IMR-90 (cell line): ENCODE data around the gene PCYT2. TPM values are rescaled to one million over a fixed set of nuclear protein-coding genes. Genes with fewer than 3 reads are reported as not detected.

ENCODE experiments used
- ATAC-seq: fragments of 200-7000 bp; cut with Tn5 transposase; 2 replicates; pipeline ENCODE4 v1.9.1; 2020; ENCODE audit warnings: low read depth, mild to moderate bottlenecking, moderate library complexity
- BruUV-seq: library from RNA; stranded (reverse); fragments of 400-500 nt; replicated peaks from 2 replicates; lab custom pipeline; 2021; lab: Mats Ljungman, UMichigan
- CTCF ChIA-PET: fragments of 300-600 bp; formaldehyde crosslinking; extraction: SDS; loops from one replicate; lab custom pipeline; 2021; ENCODE audit warnings: antibody characterized with exemption; lab: Yijun Ruan, JAX
- POLR2A ChIA-PET: fragments of 300-600 bp; sonication (Branson Sonifier 250); formaldehyde crosslinking; loops from one replicate; lab custom pipeline; 2022; ENCODE audit warnings: antibody characterized with exemption; ENCODE audit not compliant: unreplicated experiment; lab: Charles Lee
- DNase-seq: peaks from one replicate; pipeline ENCODE4 v3.0.0; 2013
- H2AFZ ChIP-seq: replicated peaks from 2 replicates; pipeline ENCODE3; 2013; ENCODE audit warnings: low read length, mild to moderate bottlenecking; ENCODE audit not compliant: poor library complexity
- H2AK5ac ChIP-seq: 2 replicates; pipeline ENCODE4 v1.6.1; 2013; ENCODE audit warnings: low read depth, low read length, inconsistent platforms
- H2AK9ac ChIP-seq: replicated peaks from 2 replicates; pipeline ENCODE3; 2013; ENCODE audit warnings: mild to moderate bottlenecking, low read depth, low read length, moderate library complexity; ENCODE audit not compliant: poor library complexity
- H2BK120ac ChIP-seq: 2 replicates; pipeline ENCODE4 v1.6.1; 2013; ENCODE audit warnings: low read depth, low read length, inconsistent platforms
- H2BK15ac ChIP-seq: 3 replicates; pipeline ENCODE4 v1.6.1; 2013; ENCODE audit warnings: low read depth, low read length, inconsistent platforms
- H2BK20ac ChIP-seq: 2 replicates; pipeline ENCODE4 v1.6.1; 2013; ENCODE audit warnings: low read depth, mild to moderate bottlenecking, inconsistent platforms, low read length, moderate library complexity
- H2BK5ac ChIP-seq: 2 replicates; pipeline ENCODE4 v1.6.1; 2013; ENCODE audit warnings: mild to moderate bottlenecking, low read depth, low read length, inconsistent platforms; ENCODE audit not compliant: poor library complexity, severe bottlenecking
- H3K14ac ChIP-seq: replicated peaks from 2 replicates; pipeline ENCODE4 v1.6.1; 2013; ENCODE audit warnings: low read depth, low read length, inconsistent platforms
- H3K18ac ChIP-seq: 2 replicates; pipeline ENCODE4 v1.6.1; 2013; ENCODE audit warnings: low read depth, low read length, control low read depth
- H3K23ac ChIP-seq: 2 replicates; pipeline ENCODE4 v1.6.1; 2013; ENCODE audit warnings: low read depth, low read length, inconsistent platforms
- H3K27ac ChIP-seq: 2 replicates; pipeline ENCODE4 v1.5.1; 2013; ENCODE audit warnings: mild to moderate bottlenecking, control low read depth, low read length; ENCODE audit not compliant: insufficient read depth
- H3K27me3 ChIP-seq: 2 replicates; pipeline ENCODE4 v1.6.1; 2013; ENCODE audit warnings: low read length; ENCODE audit not compliant: control insufficient read depth, insufficient read depth
- H3K36me3 ChIP-seq: 2 replicates; pipeline ENCODE4 v1.6.1; 2013; ENCODE audit warnings: low read length, mixed read lengths; ENCODE audit not compliant: control insufficient read depth, insufficient read depth
- H3K4ac ChIP-seq: 2 replicates; pipeline ENCODE4 v1.6.1; 2013; ENCODE audit warnings: low read depth, low read length, inconsistent platforms
- H3K4me1 ChIP-seq: 2 replicates; pipeline ENCODE4 v1.6.1; 2013; ENCODE audit warnings: low read length, mixed read lengths; ENCODE audit not compliant: control insufficient read depth, insufficient read depth
- H3K4me2 ChIP-seq: 2 replicates; pipeline ENCODE4 v1.6.1; 2013; ENCODE audit warnings: low read depth, mild to moderate bottlenecking, control low read depth, low read length, moderate library complexity
- H3K4me3 ChIP-seq: 2 replicates; pipeline ENCODE4 v1.5.1; 2013; ENCODE audit warnings: low read depth, mild to moderate bottlenecking, control low read depth, low read length, moderate library complexity; ENCODE audit not compliant: insufficient read depth
- H3K56ac ChIP-seq: 2 replicates; pipeline ENCODE4 v1.6.1; 2013; ENCODE audit warnings: low read length, inconsistent platforms; ENCODE audit not compliant: insufficient read depth; ENCODE audit errors: extremely low read depth
- H3K79me1 ChIP-seq, 2 experiments: 2 replicates each; pipeline ENCODE4 v1.6.1; 2013; ENCODE audit warnings: low read length in 2 of 2, inconsistent platforms in 1 of 2, low read depth in 1 of 2
- H3K9ac ChIP-seq: 2 replicates; pipeline ENCODE4 v1.6.1; 2013; ENCODE audit warnings: low read depth, low read length, control low read depth
- H3K9me1 ChIP-seq: 2 replicates; pipeline ENCODE4 v1.6.1; 2013; ENCODE audit warnings: low read length, inconsistent platforms; ENCODE audit not compliant: insufficient read depth
- H3K9me3 ChIP-seq: 2 replicates; pipeline ENCODE4 v1.6.1; 2013; ENCODE audit warnings: low read length; ENCODE audit not compliant: control insufficient read depth, insufficient read depth
- H4K20me1 ChIP-seq: 2 replicates; pipeline ENCODE4 v1.6.1; 2013; ENCODE audit warnings: low read length, inconsistent platforms; ENCODE audit not compliant: insufficient read depth
- H4K5ac ChIP-seq: 2 replicates; pipeline ENCODE4 v1.6.1; 2013; ENCODE audit warnings: mild to moderate bottlenecking, low read depth, low read length, control low read depth
- H4K8ac ChIP-seq, 2 experiments: 2 replicates each; pipeline ENCODE4 v1.6.1; 2013; ENCODE audit warnings: low read depth in 2 of 2, low read length in 2 of 2, control low read depth in 1 of 2, inconsistent platforms in 1 of 2
- H4K91ac ChIP-seq: 2 replicates; pipeline ENCODE4 v1.6.1; 2013; ENCODE audit warnings: low read depth, low read length, inconsistent platforms; ENCODE audit not compliant: insufficient read depth
- CEBPB ChIP-seq: IDR thresholded peaks from 2 replicates; pipeline ENCODE4 v1.6.1; 2012; ENCODE audit warnings: low read depth, low read length, improper control_type of control experiment
- FOS ChIP-seq: fragments of 150-350 bp; IDR thresholded peaks from 2 replicates; pipeline ENCODE4 v1.6.1; 2016; ENCODE audit warnings: low read depth, low read length
- MXI1 ChIP-seq: IDR thresholded peaks from 2 replicates; pipeline ENCODE4 v1.6.1; 2012; ENCODE audit warnings: low read depth, mild to moderate bottlenecking, low read length, moderate library complexity, borderline replicate concordance
- POLR2A ChIP-seq: IDR thresholded peaks from 2 replicates; pipeline ENCODE4 v1.6.1; 2012; ENCODE audit warnings: mild to moderate bottlenecking, low read depth, low read length
- RCOR1 ChIP-seq: IDR thresholded peaks from 2 replicates; pipeline ENCODE4 v1.6.1; 2012; ENCODE audit warnings: mild to moderate bottlenecking, low read length, improper control_type of control experiment; ENCODE audit not compliant: insufficient replicate concordance
- WGBS, 2 experiments: methylation state at CpG; one replicate each; pipeline versions ENCODE4 v1.1.5 to v1.1.7; 2013; ENCODE audit warnings: missing lambda C conversion rate in 2 of 2; ENCODE audit not compliant: insufficient read length in 1 of 2; ENCODE audit errors: extremely low coverage in 2 of 2; 5-methylcytosine and 5-hydroxymethylcytosine counted together
- dilution Hi-C: fragments of 300-500 bp; cut with HindIII; formaldehyde crosslinking; loops from one replicate; pipeline ENCODE4 v1.14.3; 2018; ENCODE audit warnings: low sequenced_read_pairs; ENCODE audit not compliant: unreplicated experiment
- in situ Hi-C: fragments of 300-500 bp; cut with MboI; formaldehyde crosslinking; loops from 3 replicates; pipeline ENCODE4 v1.14.3; 2019; ENCODE audit warnings: low sequenced_read_pairs, inconsistent platforms, mixed read lengths
- intact Hi-C: fragments of 100-400 bp; cut with micrococcal nuclease; formaldehyde crosslinking; loops from 2 replicates; pipeline ENCODE4 v1.10.0; 2022
- polyA plus RNA-seq, 3 experiments: library from polyadenylated mRNA; depleted of rRNA; stranded (reverse); fragments of >200 nt; gene quantifications; 2 replicates each; pipeline ENCODE4 v1.2.3, GENCODE V29; 2012; ENCODE audit warnings: low replicate concordance in 1 of 3
- total RNA-seq: library from RNA; depleted of rRNA; stranded (reverse); fragments of >200 nt; gene quantifications from 2 replicates; pipeline ENCODE4 v1.2.3, GENCODE V29; 2012

Gene PCYT2
- total and polyA plus RNA-seq, 2 of the 4 experiments (the other 2 are of a cell fraction): 37.3 to 38.5 TPM

DNA sequence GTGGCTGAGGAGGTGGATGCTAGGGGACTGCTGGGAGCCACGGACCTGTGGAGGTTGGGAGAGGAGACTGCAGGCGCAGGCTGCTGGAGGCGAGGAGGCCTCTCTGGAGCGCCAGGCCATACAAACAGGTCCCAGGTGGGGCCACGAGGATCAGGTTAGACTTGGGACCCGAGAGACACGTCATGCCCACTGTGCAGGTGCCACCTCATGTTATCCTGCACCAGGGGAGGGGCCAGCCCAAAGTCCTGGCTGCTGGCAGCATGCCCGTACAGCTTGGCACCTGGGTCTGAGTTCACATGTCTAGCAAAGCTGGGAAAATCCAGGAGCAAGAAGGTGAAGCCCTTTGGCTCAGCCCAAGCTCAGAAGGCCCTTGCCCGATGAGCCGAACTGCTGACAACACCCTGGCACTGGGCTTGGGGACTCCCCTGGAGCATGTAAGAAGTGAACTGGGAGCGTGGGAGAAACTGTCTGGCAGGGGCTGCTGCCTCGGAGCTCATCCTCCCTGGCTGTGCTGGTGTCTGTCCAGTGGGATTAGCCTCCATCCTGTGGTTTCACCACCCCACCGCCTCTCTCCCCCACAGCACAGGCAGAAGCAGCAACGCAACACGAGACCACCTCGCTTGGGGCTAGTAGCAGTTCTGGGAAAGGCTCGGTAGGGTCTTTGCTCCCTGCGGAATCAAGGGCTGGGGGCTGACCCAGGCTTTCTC is 45.3 kb downstream of the PCYT2 start:
- Histone ChIP-seq H4K20me1 (peaks cover 55% of the 10 kb centered on the region), H2BK120ac (no peak overlapping the region), H3K9ac (no peak overlapping the region), H4K91ac (no peak overlapping the region), H3K27ac (peak overlapping the region; percentile 2; the same call in 1 of the 2 replicates), H3K56ac (no peak overlapping the region), H3K36me3 (peaks cover 46% of the 10 kb centered on the region), H2AFZ (peak overlapping the region; percentile 36), H3K27me3 (no peaks in the 10 kb centered on the region), H3K9me1 (peaks cover 11% of the 10 kb centered on the region; the same call in 1 of the 2 replicates), H2BK5ac (peak overlapping the region; percentile 27), H3K4ac (peak overlapping the region; percentile 22; the same call in 1 of the 2 replicates), H3K4me1 (peaks cover 31% of the 10 kb centered on the region), H4K5ac (0 out of 2 replicates have a peak overlapping the region, but pooled peaks have one; percentile 4), H3K18ac (no peak overlapping the region), H3K14ac (no peak overlapping the region), H3K4me3 (no peak overlapping the region), H3K23ac (no peak overlapping the region), H2AK9ac (peak overlapping the region; percentile 63), H2BK15ac (no peak overlapping the region), H3K4me2 (no peak overlapping the region), H4K8ac (peak overlapping the region in 1 of 2 experiments; percentile 66; a peak in 1 of 4 replicates), H3K9me3 (no peaks in the 10 kb centered on the region), H2BK20ac (no peak overlapping the region), H2AK5ac (0 out of 2 replicates have a peak overlapping the region, but pooled peaks have one; percentile 34), H3K79me1 (peaks cover 22 to 79% of the 10 kb centered on the region in 2 experiments; a peak in 3 of 4 replicates)
- dilution Hi-C loops (no loop called here), intact Hi-C loops (no loop called here), in situ Hi-C loops (no loop called here)
- CTCF ChIA-PET: no interaction called here
- ATAC-seq (no peak), DNase-seq (no peak)
- TF ChIP-seq FOS: no peak
- TF ChIP-seq RCOR1: no peak
- no peak for TF ChIP-seq MXI1
- no peak for TF ChIP-seq CEBPB
- peak; percentile 56; the same call in 1 of the 2 replicates for TF ChIP-seq POLR2A
- 92% methylated on average over 10 of the region's 18 CpGs; no CpG with 5 or more reads in 1 of the 2 experiments for WGBS, 2 experiments
- POLR2A ChIA-PET: no interaction called here
- no TSS peak for BruUV-seq
